ENCODE results near the gene DDX4. TPM values are rescaled to one million over a fixed set of nuclear protein-coding genes. Genes with fewer than 3 reads are reported as not detected.
"Not testable (repeated sequence)": the region's sequence is repeated elsewhere in the genome, so short reads cannot be mapped to it uniquely, and the experiment has no call there.

The DDX4 gene
- total RNA-seq, 1 experiment from 2014 or later, result not detected

- H4K20me1 ChIP-seq (ENCODE audit: insufficient read depth); H3K36me3 ChIP-seq (ENCODE audit: control insufficient read depth in 1 of 2, insufficient read depth in 2 of 2, low read length in 2 of 2); H3K4me3 ChIP-seq (replicated peaks in 1 of 2; ENCODE audit: low read depth in 1 of 2, low read length in 2 of 2); H3K4me1 ChIP-seq (ENCODE audit: control insufficient read depth in 1 of 2, insufficient read depth in 2 of 2, low read length in 2 of 2); H3K9me3 ChIP-seq (ENCODE audit: control insufficient read depth in 1 of 2, insufficient read depth in 1 of 2, low read depth in 1 of 2, low read length in 2 of 2); H3K79me2 ChIP-seq (ENCODE audit: insufficient read depth, low read length); H3K9ac ChIP-seq (ENCODE audit: low read length); H3K9me2 ChIP-seq (ENCODE audit: insufficient read depth); DNase-seq (ENCODE audit: low read depth, low spot score); ATAC-seq; H3K27me3 ChIP-seq (ENCODE audit: insufficient read depth, low read length); BruUV-seq (replicated peaks); POLR2A ChIA-PET; RAD21 ChIA-PET (ENCODE audit: low non-redundant PET in 1 of 2, low total read pairs in 2 of 2, uncharacterized antibody in 2 of 2, unreplicated experiment in 2 of 2); intact Hi-C loops (cut with micrococcal nuclease); H3K27ac ChIP-seq (ENCODE audit: low read depth, low read length); CTCF ChIA-PET; H2AFZ ChIP-seq (ENCODE audit: low read depth, low read length, poor library complexity, severe bottlenecking); H3K4me2 ChIP-seq (ENCODE audit: low read length): not testable (repeated sequence)
Measured at GRCh38 chr5:55719026-55719425, 18.8 kb upstream of the DDX4 start.

- ATAC-seq (no peak), DNase-seq (ENCODE audit: low read depth, low spot score) (no peak)
- H3K9ac ChIP-seq (ENCODE audit: low read length), result no peak overlapping the region
- no peak overlapping the region for H3K27ac ChIP-seq (ENCODE audit: low read depth, low read length)
- intact Hi-C loops (cut with micrococcal nuclease), result no loop called here
- no peak for TF ChIP-seq SRF (IDR thresholded peaks at IDR 0.05; ENCODE audit: low read depth)
- no peak for TF ChIP-seq MAX (IDR thresholded peaks at IDR 0.05)
- no peak for TF ChIP-seq FOSL1 (IDR thresholded peaks at IDR 0.05; ENCODE audit: low read depth)
- no peak for TF ChIP-seq ATF3 (IDR thresholded peaks at IDR 0.05)
- TF ChIP-seq ZBTB33 (IDR thresholded peaks at IDR 0.05; ENCODE audit: extremely low read depth, insufficient replicate concordance, low read length), result no peak
- no peaks in the 10 kb centered on the region for H3K9me3 ChIP-seq (ENCODE audit: control insufficient read depth in 1 of 2, insufficient read depth in 1 of 2, low read depth in 1 of 2, low read length in 2 of 2)
- H3K4me3 ChIP-seq (replicated peaks in 1 of 2; ENCODE audit: low read depth in 1 of 2, low read length in 2 of 2), result no peak overlapping the region
- no peaks in the 10 kb centered on the region for H3K4me1 ChIP-seq (ENCODE audit: control insufficient read depth in 1 of 2, insufficient read depth in 2 of 2, low read length in 2 of 2)
- no peaks in the 10 kb centered on the region for H3K27me3 ChIP-seq (ENCODE audit: insufficient read depth, low read length)
- no peaks in the 10 kb centered on the region for H3K9me2 ChIP-seq (ENCODE audit: insufficient read depth)
- CTCF ChIA-PET, result no interaction called here
- BruUV-seq (replicated peaks), result no TSS peak
- no peaks in the 10 kb centered on the region for H3K79me2 ChIP-seq (ENCODE audit: insufficient read depth, low read length)
- no peak overlapping the region for H2AFZ ChIP-seq (ENCODE audit: low read depth, low read length, poor library complexity, severe bottlenecking)
- POLR2A ChIA-PET, result interaction anchor here (0.7 kb wide), 1 partner anchor 94 kb away, joined by 3 read pairs; no protein-coding TSS in a partner anchor
- H3K36me3 ChIP-seq (ENCODE audit: control insufficient read depth in 1 of 2, insufficient read depth in 2 of 2, low read length in 2 of 2), result no peaks in the 10 kb centered on the region
- H4K20me1 ChIP-seq (ENCODE audit: insufficient read depth), result no peaks in the 10 kb centered on the region
- RAD21 ChIA-PET (ENCODE audit: low non-redundant PET in 1 of 2, low total read pairs in 2 of 2, uncharacterized antibody in 2 of 2, unreplicated experiment in 2 of 2), result no interaction called here
- H3K4me2 ChIP-seq (ENCODE audit: low read length), result no peak overlapping the region
Measured at GRCh38 chr5:55720188-55720703, 17.6 kb upstream of the DDX4 start.

All from HCT116 (cell line).